HL-60 (cell line): ENCODE data around the gene SLC28A1.

ENCODE experiments used
- DNase-seq, 2 experiments: peaks; one replicate each; pipeline ENCODE4 v3.0.0-alpha.2; 2010 to 2020; ENCODE audit warnings: low read depth in 1 of 2, low spot score in 1 of 2
- H3K27ac ChIP-seq: fragments of 250-450 bp; sonication (Bioruptor Pico); replicated peaks from 2 replicates; pipeline ENCODE4 v1.5.1; 2020; ENCODE audit warnings: mild to moderate bottlenecking, moderate library complexity
- H3K27me3 ChIP-seq: fragments of 250-450 bp; sonication (Bioruptor Pico); 2 replicates; pipeline ENCODE4 v1.5.1; 2021; ENCODE audit warnings: mild to moderate bottlenecking, moderate library complexity; ENCODE audit not compliant: insufficient read depth, poor library complexity, severe bottlenecking
- H3K4me3 ChIP-seq: replicated peaks from 2 replicates; pipeline ENCODE4 v1.5.1; 2011; ENCODE audit warnings: mild to moderate bottlenecking, control low read depth, low read length; ENCODE audit not compliant: insufficient read depth
- GABPA ChIP-seq: IDR thresholded peaks from 2 replicates; pipeline ENCODE4 v1.6.1; 2012; ENCODE audit warnings: low read depth
- POLR2AphosphoS5 ChIP-seq: IDR thresholded peaks from 2 replicates; pipeline ENCODE4 v1.6.1; 2012; ENCODE audit warnings: low read depth
- SPI1 ChIP-seq: IDR thresholded peaks from 2 replicates; pipeline ENCODE4 v1.6.1; 2012; ENCODE audit warnings: low read depth, mild to moderate bottlenecking, borderline replicate concordance
- TF ChIP-seq, protein P1 (sequence below): IDR thresholded peaks from one replicate; pipeline ENCODE4 v1.5.1; 2011; ENCODE audit warnings: low read length, control low read depth, inconsistent platforms; ENCODE audit not compliant: insufficient read depth
- TF ChIP-seq, protein P2 (sequence below): IDR thresholded peaks from 2 replicates; pipeline ENCODE4 v1.6.1; 2012; ENCODE audit warnings: low read depth; ENCODE audit not compliant: insufficient replicate concordance

The SLC28A1 gene

DNA sequence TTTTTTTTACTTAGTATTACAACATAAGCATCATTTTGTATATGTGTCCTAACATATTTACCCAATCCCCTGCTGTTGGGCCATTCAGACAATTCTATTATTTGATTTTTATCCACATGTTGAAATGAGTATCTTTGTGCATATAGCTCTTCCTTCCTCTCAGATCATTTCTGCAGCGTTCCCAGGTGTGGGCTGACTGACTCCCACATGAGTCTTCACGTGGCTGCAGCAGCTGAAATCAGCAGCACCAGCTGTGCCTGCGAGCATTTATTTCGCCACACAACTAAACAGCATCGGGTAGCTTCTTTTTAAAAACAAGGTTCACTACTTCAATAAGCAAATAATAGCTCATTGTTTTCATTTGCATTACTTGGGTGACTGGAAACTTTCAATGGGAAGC lies 52.7 kb downstream of the SLC28A1 start:
- no peaks in the 10 kb centered on the region for H3K27me3 ChIP-seq
- TF ChIP-seq POLR2AphosphoS5 = peak; percentile 80
- TF ChIP-seq, protein P1, sequence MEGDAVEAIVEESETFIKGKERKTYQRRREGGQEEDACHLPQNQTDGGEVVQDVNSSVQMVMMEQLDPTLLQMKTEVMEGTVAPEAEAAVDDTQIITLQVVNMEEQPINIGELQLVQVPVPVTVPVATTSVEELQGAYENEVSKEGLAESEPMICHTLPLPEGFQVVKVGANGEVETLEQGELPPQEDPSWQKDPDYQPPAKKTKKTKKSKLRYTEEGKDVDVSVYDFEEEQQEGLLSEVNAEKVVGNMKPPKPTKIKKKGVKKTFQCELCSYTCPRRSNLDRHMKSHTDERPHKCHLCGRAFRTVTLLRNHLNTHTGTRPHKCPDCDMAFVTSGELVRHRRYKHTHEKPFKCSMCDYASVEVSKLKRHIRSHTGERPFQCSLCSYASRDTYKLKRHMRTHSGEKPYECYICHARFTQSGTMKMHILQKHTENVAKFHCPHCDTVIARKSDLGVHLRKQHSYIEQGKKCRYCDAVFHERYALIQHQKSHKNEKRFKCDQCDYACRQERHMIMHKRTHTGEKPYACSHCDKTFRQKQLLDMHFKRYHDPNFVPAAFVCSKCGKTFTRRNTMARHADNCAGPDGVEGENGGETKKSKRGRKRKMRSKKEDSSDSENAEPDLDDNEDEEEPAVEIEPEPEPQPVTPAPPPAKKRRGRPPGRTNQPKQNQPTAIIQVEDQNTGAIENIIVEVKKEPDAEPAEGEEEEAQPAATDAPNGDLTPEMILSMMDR = no peak
- H3K4me3 ChIP-seq = no peak overlapping the region
- DNase-seq = peak in 1 of 2 experiments; percentile 66
- no peak overlapping the region for H3K27ac ChIP-seq

DNA sequence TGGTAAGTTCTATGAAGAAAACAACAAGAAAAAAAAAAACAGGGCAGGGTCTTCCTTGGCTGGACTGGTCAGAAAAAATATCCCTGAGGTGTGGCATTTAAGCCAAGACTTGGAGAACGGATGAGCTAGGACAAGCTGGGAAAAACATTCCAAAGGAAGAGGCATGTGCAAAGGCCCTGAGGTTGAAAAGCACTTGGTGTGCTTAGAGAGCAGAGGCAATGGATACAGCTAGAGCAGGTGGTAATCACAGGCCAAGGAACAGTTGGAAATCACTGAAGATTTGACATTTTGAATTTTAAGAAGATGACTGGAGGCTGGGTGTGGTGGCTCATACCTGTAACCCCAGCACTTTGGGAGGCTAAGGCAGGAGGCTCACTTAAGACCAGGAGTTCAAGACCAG lies 54.3 kb downstream of the SLC28A1 start:
- DNase-seq = no peak
- no peak overlapping the region for H3K4me3 ChIP-seq
- no peak overlapping the region for H3K27ac ChIP-seq
- TF ChIP-seq, protein P2, sequence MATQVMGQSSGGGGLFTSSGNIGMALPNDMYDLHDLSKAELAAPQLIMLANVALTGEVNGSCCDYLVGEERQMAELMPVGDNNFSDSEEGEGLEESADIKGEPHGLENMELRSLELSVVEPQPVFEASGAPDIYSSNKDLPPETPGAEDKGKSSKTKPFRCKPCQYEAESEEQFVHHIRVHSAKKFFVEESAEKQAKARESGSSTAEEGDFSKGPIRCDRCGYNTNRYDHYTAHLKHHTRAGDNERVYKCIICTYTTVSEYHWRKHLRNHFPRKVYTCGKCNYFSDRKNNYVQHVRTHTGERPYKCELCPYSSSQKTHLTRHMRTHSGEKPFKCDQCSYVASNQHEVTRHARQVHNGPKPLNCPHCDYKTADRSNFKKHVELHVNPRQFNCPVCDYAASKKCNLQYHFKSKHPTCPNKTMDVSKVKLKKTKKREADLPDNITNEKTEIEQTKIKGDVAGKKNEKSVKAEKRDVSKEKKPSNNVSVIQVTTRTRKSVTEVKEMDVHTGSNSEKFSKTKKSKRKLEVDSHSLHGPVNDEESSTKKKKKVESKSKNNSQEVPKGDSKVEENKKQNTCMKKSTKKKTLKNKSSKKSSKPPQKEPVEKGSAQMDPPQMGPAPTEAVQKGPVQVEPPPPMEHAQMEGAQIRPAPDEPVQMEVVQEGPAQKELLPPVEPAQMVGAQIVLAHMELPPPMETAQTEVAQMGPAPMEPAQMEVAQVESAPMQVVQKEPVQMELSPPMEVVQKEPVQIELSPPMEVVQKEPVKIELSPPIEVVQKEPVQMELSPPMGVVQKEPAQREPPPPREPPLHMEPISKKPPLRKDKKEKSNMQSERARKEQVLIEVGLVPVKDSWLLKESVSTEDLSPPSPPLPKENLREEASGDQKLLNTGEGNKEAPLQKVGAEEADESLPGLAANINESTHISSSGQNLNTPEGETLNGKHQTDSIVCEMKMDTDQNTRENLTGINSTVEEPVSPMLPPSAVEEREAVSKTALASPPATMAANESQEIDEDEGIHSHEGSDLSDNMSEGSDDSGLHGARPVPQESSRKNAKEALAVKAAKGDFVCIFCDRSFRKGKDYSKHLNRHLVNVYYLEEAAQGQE = no peak
- TF ChIP-seq GABPA (no peak), POLR2AphosphoS5 (no peak), SPI1 (no peak)
- TF ChIP-seq, protein P1 = no peak
- no peaks in the 10 kb centered on the region for H3K27me3 ChIP-seq

DNA sequence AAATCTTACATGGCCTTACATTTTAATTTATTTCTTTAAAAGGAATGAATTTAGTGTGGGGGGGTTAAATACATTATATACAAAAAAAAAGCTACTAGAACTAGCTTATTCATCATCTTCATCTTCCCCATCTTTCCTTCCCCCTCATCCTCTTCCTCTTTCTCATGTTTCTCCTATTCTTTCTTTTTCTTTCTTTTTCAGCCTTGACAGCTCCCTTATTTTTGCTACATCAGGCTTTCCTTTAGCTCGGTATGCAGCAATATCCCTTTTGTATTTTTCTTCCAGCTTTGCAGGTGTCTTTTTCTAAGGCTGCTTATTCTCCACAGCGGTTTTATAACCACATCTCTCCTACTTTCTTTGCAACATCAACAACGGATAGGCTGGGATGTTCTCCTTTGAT lies 55.9 kb downstream of the SLC28A1 start:
- H3K4me3 ChIP-seq = no peak overlapping the region
- H3K27ac ChIP-seq = no peak overlapping the region
- DNase-seq = no peak
- TF ChIP-seq SPI1 = no peak
- no peak for TF ChIP-seq POLR2AphosphoS5
- TF ChIP-seq, protein P2 = no peak
- no peak for TF ChIP-seq GABPA
- TF ChIP-seq, protein P1 = no peak
- no peaks in the 10 kb centered on the region for H3K27me3 ChIP-seq

DNA sequence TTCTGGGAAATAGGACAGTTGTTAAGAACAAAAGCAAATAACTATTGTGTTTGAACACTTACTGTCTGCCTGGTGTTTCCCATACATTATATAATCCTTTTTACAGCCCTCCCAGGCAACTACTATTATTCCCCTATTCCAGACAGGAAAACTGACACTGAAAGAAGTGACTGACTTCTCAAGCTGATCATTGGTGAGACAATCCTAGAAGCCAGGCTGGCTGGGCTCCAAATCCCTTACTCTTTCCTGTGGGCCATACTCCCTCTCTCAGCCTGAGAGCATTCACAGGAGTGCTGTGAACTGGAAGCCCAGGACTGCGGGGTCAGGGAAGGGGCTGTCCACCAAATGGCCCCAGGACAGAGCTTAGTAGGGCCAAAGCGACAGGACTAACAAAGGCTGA lies 58.0 kb downstream of the SLC28A1 start:
- no peak for DNase-seq
- H3K27me3 ChIP-seq = no peaks in the 10 kb centered on the region
- TF ChIP-seq, protein P2 = no peak

More for the DNA sequence above, 58.0 kb downstream of the SLC28A1 start:
- Histone ChIP-seq H3K27ac (no peak overlapping the region), H3K4me3 (no peak overlapping the region)
